ENCODE measurements around the gene DISC1. TPM values are rescaled to one million over a fixed set of nuclear protein-coding genes. Genes with fewer than 3 reads are reported as not detected.

Gene DISC1
- total and polyA plus RNA-seq, 2 of the 13 experiments (the other 11 are each of a cell fraction or from before 2014, with no cell fraction given), result 4.2 to 4.6 TPM

DNA sequence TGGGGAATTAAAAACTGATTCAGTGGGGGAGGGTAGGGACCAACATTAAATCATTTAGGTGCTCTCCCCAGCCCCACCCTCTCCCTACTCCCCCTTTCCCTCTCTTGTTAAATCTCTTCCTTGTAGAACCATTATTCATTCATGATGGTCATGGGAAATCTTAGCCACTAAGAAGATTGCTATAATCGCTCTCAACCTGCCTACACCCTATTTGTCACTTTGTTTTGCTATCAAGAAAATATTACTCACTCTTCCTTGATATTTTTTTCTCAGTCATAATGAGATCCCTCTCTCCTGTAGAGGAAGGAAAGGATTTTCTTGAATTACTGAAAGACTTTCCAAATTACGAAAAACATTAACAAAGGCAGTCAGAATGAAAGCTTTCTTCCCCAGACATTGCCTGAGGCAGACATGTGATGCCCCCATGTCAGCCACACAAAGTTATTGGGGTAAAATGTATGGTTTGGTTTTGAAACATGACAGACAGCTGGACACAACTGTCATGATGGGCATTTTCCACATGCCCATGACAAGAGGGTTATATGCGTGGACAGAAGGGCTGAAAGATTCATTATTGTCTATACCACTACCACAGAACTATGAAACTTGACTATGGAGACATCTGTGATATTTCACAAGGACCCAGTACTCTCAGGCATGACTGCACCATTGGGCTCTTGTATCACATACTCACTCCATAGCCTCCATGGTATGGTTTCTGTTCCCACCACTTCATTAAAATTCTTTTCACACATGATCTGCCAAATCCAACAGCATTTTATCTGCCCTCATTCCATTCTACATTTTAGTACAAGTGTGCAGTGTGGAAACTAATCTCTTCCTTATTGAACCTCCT is 420.1 kb downstream of the DISC1 start (continued):
- no peak for TF ChIP-seq KLF9 (CRISPR knock-in tag; IDR thresholded peaks at IDR 0.05; ENCODE audit: low read depth)
- no peak for TF ChIP-seq ZNF256 (CRISPR knock-in tag; conservative IDR thresholded peaks at IDR 0.05)

- Histone ChIP-seq H3K9me3 (ENCODE audit: low read length) (no peaks in the 10 kb centered on the region), H4K20me1 (ENCODE audit: insufficient read depth, low read length) (no peaks in the 10 kb centered on the region), H3K79me2 (ENCODE audit: insufficient read depth, low read length) (no peaks in the 10 kb centered on the region), H3K27ac (ENCODE audit: extremely low read length, insufficient read depth, low read length) (no peak overlapping the region), H3K27me3 (ENCODE audit: control insufficient read depth in 1 of 2, insufficient read depth in 2 of 2, low read length in 2 of 2) (no peaks in the 10 kb centered on the region; a peak in 1 of 5 replicates), H2AFZ (ENCODE audit: low read length) (no peak overlapping the region), H3K4me2 (ENCODE audit: low read depth, low read length) (no peak overlapping the region), H3K9ac (ENCODE audit: insufficient read depth, low read depth, low read length) (no peak overlapping the region), H3K4me1 (ENCODE audit: insufficient read depth, low read length) (no peaks in the 10 kb centered on the region), H3K36me3 (replicated peaks in 1 of 2; ENCODE audit: control insufficient read depth in 1 of 2, insufficient read depth in 2 of 2, low read length in 2 of 2) (no peaks in the 10 kb centered on the region), H3K4me3 (replicated peaks in 1 of 3; ENCODE audit: insufficient read depth in 1 of 3, low read depth in 2 of 3, low read length in 3 of 3) (no peak overlapping the region)
- CTCF ChIA-PET (ENCODE audit: low intra/inter-chr PET ratio, low total read pairs), result no interaction called here
- 48% methylated on average over 2 of the region's 2 CpGs for WGBS (ENCODE audit: low lambda C conversion rate)
- DNase-seq (ENCODE audit: low spot score) (no peak), FAIRE-seq (no peak), ATAC-seq (0 out of 3 replicates have a peak, but pooled peaks have one; percentile 42)
- TF ChIP-seq STAG1 (CRISPR knock-in tag; IDR thresholded peaks at IDR 0.05) (peak; percentile 26; the same call in 1 of the 2 replicates), ZNF800 (CRISPR knock-in tag; IDR thresholded peaks at IDR 0.05) (no peak)
- intact Hi-C loops (cut with micrococcal nuclease; ENCODE audit: unreplicated experiment) (no loop called here), in situ Hi-C loops (cut with HindIII; ENCODE audit: extremely low pct_ligation_motif_present, low pct_unique_long_range_greater_than_20kb) (no loop called here)
- POLR2A ChIA-PET, result no interaction called here
- no TSS peak for BruUV-seq (replicated peaks)
These were observed 420.9 kb downstream of the DISC1 start for GRCh38 chr1:232047473-232047872.
